Left ventricle myocardium inferior (tissue), 1 donor: ENCODE measurements around the gene GLT1D1. TPM values are rescaled to one million over a fixed set of nuclear protein-coding genes. Genes with fewer than 3 reads are reported as not detected.

Experiments used
- DNase-seq: peaks from one replicate; pipeline ENCODE4 v3.0.0-alpha.2; 2020
- H3K27ac ChIP-seq: fragments of 200-600 bp; replicated peaks from 2 replicates; pipeline ENCODE4 v1.8.0; 2021
- H3K27me3 ChIP-seq: fragments of 200-600 bp; 2 replicates; pipeline ENCODE4 v1.8.0; 2021; ENCODE audit warnings: low read depth
- H3K36me3 ChIP-seq: fragments of 200-600 bp; 2 replicates; pipeline ENCODE4 v1.8.0; 2021
- H3K4me1 ChIP-seq: fragments of 200-600 bp; 2 replicates; pipeline ENCODE4 v1.8.0; 2021
- H3K4me3 ChIP-seq: fragments of 200-600 bp; 2 replicates; pipeline ENCODE4 v1.8.0; 2021; ENCODE audit warnings: mild to moderate bottlenecking, moderate library complexity
- H3K9me3 ChIP-seq: fragments of 200-600 bp; replicated peaks from 2 replicates; pipeline ENCODE4 v1.8.0; 2021
- CTCF ChIP-seq: fragments of 200-600 bp; IDR thresholded peaks from 2 replicates; pipeline ENCODE4 v1.8.0; 2021; ENCODE audit warnings: antibody characterized with exemption, mild to moderate bottlenecking, borderline replicate concordance
- intact Hi-C: fragments of 100-400 bp; cut with micrococcal nuclease; formaldehyde crosslinking; loops from one replicate; pipeline ENCODE4 v1.11.0; 2022
- total RNA-seq: library from RNA; stranded (reverse); fragmentation: NEBNext Ultra II Directional; extraction: Animal tissue kit (Norgen Biotek cat#: 25700); gene quantifications from one replicate; pipeline ENCODE4 v1.2.1, GENCODE V29; 2021
- donor health status: DM: no; HTN: yes; CAD: no; lungs with severe emphysema.

Gene GLT1D1
- total RNA-seq, 1 donor from 2014 or later = 11.8 TPM

- H3K27ac ChIP-seq = no peak overlapping the region
- no peak for DNase-seq
- no peak for TF ChIP-seq CTCF
- intact Hi-C loops = no loop called here
- H3K4me1 ChIP-seq = peaks cover 4% of the 10 kb centered on the region
- H3K27me3 ChIP-seq = peaks cover 89% of the 10 kb centered on the region
- no peaks in the 10 kb centered on the region for H3K36me3 ChIP-seq
- H3K9me3 ChIP-seq = no peaks in the 10 kb centered on the region
- H3K4me3 ChIP-seq = no peak overlapping the region
Observed at GRCh38 chr12:128856035-128856790, 2.9 kb downstream of the GLT1D1 start.

GRCh38 chr12:128856791-128857078 lies 3.5 kb downstream of the GLT1D1 start:
- Histone ChIP-seq H3K27ac (no peak overlapping the region), H3K36me3 (no peaks in the 10 kb centered on the region), H3K9me3 (no peaks in the 10 kb centered on the region), H3K4me1 (peaks cover 4% of the 10 kb centered on the region), H3K27me3 (peaks cover 87% of the 10 kb centered on the region), H3K4me3 (no peak overlapping the region)
- no peak for TF ChIP-seq CTCF
- no peak for DNase-seq
- intact Hi-C loops = no loop called here

- intact Hi-C loops = no loop called here
- H3K36me3 ChIP-seq = no peaks in the 10 kb centered on the region
- no peaks in the 10 kb centered on the region for H3K9me3 ChIP-seq
- peaks cover 4% of the 10 kb centered on the region for H3K4me1 ChIP-seq
- peaks cover 82% of the 10 kb centered on the region for H3K27me3 ChIP-seq
- no peak overlapping the region for H3K4me3 ChIP-seq
- DNase-seq = no peak
- TF ChIP-seq CTCF = no peak
- H3K27ac ChIP-seq = no peak overlapping the region
Observed at GRCh38 chr12:128857133-128857763, 4.0 kb downstream of the GLT1D1 start.

GRCh38 chr12:128859311-128859710 lies 6.0 kb downstream of the GLT1D1 start:
- Histone ChIP-seq H3K9me3 (no peaks in the 10 kb centered on the region), H3K4me1 (peaks cover 4% of the 10 kb centered on the region), H3K4me3 (no peak overlapping the region), H3K27me3 (peaks cover 61% of the 10 kb centered on the region), H3K27ac (no peak overlapping the region), H3K36me3 (no peaks in the 10 kb centered on the region)
- intact Hi-C loops = no loop called here
- TF ChIP-seq CTCF = no peak
- no peak for DNase-seq

- Histone ChIP-seq H3K9me3 (no peaks in the 10 kb centered on the region), H3K27ac (no peak overlapping the region), H3K27me3 (peaks cover 42% of the 10 kb centered on the region), H3K4me1 (peaks cover 14% of the 10 kb centered on the region), H3K4me3 (no peak overlapping the region), H3K36me3 (no peaks in the 10 kb centered on the region)
- intact Hi-C loops = no loop called here
- no peak for DNase-seq
- TF ChIP-seq CTCF = no peak
Observed at GRCh38 chr12:128861226-128862016, 8.1 kb downstream of the GLT1D1 start.
